ENCODE measurements around the gene BCAN.
"Not testable (repeated sequence)": the region's sequence is repeated elsewhere in the genome, so short reads cannot be mapped to it uniquely, and the experiment has no call there.

Gene BCAN, protein sequence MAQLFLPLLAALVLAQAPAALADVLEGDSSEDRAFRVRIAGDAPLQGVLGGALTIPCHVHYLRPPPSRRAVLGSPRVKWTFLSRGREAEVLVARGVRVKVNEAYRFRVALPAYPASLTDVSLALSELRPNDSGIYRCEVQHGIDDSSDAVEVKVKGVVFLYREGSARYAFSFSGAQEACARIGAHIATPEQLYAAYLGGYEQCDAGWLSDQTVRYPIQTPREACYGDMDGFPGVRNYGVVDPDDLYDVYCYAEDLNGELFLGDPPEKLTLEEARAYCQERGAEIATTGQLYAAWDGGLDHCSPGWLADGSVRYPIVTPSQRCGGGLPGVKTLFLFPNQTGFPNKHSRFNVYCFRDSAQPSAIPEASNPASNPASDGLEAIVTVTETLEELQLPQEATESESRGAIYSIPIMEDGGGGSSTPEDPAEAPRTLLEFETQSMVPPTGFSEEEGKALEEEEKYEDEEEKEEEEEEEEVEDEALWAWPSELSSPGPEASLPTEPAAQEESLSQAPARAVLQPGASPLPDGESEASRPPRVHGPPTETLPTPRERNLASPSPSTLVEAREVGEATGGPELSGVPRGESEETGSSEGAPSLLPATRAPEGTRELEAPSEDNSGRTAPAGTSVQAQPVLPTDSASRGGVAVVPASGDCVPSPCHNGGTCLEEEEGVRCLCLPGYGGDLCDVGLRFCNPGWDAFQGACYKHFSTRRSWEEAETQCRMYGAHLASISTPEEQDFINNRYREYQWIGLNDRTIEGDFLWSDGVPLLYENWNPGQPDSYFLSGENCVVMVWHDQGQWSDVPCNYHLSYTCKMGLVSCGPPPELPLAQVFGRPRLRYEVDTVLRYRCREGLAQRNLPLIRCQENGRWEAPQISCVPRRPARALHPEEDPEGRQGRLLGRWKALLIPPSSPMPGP

DNA sequence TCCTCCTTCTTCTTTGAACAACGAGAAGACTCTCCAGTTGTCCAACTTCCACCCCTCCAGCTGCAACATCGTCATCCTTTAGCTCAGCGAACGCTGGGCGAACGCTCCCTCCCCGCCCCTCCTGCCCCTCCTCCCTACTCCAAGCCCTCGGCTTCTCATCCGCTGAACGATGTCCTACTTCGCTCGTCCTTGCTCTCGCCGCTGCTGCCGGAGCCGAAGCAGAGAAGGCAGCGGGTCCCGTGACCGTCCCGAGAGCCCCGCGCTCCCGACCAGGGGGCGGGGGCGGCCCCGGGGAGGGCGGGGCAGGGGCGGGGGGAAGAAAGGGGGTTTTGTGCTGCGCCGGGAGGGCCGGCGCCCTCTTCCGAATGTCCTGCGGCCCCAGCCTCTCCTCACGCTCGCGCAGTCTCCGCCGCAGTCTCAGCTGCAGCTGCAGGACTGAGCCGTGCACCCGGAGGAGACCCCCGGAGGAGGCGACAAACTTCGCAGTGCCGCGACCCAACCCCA is at the start of gene BCAN:
Gene BCAN (plus strand): TSS at position 357 of the 504 bp plus-strand sequence. CDS start 3,938 bp downstream, outside the sequence.
- peak; percentile 78 for DNase-seq (ENCODE audit: low spot score)

DNA sequence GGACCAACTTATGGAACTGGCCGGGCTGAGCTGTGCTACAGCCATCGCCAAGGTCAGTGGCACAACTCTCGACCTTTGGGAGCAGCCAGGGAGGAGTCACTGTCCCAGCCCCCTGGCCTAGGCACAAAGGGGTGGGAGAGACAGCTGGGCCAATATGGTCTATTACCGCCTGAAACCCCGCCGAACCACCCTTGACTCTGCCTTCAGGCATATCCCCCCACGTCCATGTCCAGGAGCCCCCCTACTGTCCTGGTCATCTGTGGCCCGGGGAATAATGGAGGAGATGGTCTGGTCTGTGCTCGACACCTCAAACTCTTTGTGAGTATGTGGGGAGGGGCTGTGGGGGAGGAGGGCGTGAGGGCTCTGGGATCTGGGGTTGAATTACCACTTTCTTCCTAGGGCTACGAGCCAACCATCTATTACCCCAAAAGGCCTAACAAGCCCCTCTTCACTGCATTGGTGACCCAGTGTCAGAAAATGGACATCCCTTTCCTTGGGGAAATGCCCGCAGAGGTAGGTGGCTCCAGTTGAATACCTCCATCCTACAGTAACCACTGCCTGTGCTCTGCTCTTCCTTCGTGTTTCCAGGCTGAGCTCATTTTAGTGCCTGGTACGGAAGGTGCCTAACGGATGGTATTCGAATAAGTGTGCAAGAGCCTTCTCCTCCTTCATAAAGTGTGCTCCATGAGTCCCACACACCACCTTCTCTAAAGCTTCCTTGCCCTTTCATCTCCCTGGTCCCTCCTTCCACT is 49.6 kb upstream of the BCAN start:
- DNase-seq (ENCODE audit: low spot score), result no peak

DNA sequence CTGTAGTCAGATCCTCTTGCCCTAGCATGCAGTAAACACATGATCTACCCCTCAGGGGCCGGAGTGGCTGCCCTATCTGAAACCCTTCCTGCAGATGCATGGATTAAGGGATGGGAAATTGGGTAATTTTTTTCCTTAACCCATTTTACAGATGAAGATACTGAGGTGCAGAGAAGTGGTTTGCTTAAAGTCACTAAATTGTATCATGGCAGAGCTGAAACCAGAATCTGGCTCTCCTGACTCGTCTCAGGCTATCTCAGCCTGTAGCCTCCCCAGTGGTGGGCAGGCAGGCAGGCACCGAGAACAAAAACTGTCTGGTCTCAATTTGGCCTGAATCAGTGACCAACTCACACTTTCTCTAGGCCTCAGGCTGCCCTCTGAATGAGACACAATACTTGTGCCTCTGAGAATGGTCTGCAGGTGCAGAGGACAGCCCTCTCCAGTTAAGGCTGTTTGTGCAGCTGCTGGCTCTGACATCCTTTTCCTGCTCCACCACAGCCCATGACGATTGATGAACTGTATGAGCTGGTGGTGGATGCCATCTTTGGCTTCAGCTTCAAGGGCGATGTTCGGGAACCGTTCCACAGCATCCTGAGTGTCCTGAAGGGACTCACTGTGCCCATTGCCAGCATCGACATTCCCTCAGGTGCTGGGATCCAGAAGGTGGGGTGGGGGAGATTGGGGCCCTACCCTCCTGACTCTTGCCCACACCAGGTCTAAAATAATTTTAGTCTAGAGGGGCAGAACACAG is 48.8 kb upstream of the BCAN start:
- no peak for DNase-seq (ENCODE audit: low spot score)

DNA sequence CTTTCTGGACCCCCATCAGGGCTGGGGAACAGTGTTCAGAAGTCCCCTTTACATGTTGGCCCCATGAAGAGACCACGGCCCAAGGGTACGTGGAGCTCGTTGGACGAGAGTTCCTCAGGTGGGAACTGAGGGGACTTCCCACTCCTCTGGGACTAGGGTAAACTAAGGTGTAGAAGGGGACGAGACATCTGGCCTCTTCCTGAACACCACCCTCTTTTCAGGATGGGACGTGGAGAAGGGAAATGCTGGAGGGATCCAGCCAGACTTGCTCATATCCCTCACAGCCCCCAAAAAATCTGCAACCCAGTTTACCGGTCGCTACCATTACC is 48.3 kb upstream of the BCAN start:
- DNase-seq (ENCODE audit: low spot score), result no peak

DNA sequence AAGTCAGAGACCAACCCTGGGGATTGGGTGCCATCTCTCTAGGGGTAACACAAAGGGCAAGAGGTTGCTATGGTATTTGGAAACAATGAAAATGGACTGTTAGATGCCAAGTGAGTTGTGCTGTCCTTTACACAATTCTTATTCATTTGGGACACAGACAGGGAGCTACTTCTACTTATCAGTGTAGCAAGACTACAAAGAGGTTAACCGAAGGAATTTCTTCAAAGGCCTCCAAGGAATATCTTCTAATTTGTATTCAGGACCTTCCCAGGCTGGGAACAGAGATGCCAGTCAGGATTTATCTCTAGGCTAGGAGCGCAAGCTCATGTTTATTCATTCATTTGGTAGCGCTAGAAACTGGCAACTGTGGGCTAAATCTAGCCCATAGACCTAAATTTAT is 47.7 kb upstream of the BCAN start:
- no peak for DNase-seq (ENCODE audit: low spot score)

DNA sequence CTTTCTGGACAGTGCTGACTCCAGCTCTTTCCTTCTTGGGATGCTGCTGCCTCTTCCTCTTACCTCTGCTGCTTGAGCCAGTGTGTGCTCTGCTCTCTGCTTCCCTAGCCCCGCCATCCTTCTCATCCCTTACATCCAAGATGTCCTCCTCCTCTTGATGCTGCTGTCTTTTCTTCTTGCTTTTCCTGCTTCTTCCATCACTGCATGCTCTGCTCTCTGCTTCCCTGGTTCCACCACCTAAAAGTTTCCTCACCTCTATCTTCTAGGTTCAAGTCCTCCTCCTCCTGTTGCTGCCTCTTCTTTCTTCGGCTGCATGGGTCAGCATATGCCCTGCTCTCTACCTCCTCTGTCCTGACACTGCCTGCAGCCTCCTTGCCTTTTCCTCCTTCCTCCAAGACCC is 46.9 kb upstream of the BCAN start:
- DNase-seq (ENCODE audit: low spot score), result no peak

DNA sequence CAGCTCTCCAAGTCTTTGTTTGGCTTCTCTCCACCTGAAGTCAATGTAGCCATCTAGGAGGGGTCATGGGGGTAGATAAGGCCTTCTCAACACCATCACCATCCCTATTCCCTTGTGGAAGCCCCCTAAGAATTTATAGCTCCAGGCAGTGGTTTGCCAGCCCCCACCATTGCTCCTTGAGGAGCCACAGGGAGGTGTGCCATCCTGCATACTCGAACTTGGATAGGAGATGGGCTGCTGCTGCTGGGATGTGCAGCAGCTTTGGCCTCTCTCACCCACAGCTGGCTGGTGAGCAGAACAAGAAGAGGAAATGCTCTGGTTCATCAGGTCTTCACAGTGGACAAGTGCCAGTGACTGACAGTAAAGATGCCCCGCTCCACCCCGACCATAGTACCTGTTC is 45.5 kb upstream of the BCAN start:
- DNase-seq (ENCODE audit: low spot score), result no peak

DNA sequence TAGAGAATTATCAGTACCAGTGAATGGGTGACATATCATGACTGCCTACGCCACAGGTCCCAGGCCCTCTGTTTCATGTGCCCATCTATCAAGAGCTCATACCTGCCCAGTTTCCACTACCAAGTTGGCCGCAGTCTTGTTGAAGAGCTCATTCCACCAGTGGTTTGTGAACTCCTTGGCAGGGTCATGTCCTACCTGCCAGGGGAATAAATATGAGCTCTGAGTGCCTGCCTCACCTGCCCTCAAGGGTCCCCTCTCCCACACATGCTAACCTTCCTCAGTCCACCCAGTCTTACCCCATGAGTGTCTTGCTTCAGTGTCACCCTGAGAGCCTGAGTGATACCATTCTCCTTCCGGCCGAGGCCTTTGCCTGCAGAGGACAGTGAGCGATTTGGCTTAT is 43.8 kb upstream of the BCAN start:
- DNase-seq (ENCODE audit: low spot score), result no peak

DNA sequence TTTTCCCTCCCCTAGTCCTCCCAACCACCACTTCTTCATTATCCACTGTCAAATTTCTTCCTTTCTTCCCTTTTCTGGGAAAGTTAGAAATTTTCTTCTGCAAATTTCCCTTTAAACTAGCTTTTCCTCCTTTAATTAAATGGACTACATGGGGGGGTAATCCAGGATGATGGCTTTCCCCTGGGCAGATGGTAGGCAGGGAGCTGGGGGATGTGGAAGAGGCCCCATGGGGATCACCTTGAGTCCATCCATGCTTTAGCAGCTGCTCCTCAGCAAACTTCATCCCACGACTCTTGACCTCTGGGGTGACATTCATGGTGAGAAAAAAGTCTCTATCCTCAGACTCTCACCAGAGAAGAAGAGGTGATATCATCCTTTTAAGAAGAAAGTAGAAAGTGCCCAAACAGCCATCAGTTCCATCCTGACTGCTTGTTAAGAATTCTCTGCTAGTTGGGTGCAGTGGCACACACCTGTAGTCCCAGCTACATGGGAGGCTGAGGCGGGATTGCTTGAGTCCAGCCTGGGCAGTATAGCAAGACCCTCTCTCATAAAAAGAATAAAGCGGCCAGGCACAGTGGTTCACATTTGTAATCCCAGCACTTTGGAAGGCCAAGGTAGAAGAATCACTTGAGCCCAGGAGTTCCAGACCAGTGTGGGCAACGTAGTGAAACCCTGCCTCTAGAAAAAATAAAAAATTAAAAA is 43.0 kb upstream of the BCAN start:
- no peak for DNase-seq (ENCODE audit: low spot score)

DNA sequence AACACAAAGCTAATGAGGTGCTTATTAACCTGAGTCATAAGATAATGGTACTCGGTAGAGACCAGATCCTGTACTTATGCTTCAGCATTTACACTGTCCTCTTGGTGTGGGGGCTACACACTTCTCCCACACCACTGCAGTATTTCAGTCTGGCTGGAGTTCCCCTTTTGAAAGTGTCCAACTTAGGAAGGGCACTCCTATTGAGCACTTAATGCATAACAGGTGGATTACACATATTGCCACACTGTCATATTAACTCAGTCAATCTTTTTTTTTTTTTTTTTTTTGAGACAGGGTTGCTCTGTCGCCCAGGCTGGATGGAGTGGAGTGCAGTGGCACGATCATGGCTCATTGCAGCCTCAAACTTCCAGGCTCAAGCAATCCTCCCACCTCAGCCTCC is 42.1 kb upstream of the BCAN start:
- no peak for DNase-seq (ENCODE audit: low spot score)

DNA sequence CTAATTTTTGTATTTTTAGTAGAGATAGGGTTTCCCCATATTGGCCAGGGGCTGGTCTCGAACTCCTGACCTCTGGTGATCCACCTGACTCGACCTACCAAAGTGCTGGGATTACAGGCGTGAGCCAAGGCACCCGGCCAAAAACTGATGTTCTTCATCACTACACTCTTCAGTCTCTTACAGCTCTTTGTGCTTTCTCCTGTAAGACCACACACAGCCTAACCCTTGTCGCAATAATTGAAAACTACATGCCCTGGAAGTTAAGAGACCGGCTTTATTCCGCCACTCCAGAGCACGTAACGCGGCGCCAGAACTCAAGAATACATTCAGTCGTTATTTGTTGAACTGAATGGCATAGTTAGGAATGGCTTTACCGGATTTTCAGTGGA is 41.2 kb upstream of the BCAN start:
- no peak for DNase-seq (ENCODE audit: low spot score)

DNA sequence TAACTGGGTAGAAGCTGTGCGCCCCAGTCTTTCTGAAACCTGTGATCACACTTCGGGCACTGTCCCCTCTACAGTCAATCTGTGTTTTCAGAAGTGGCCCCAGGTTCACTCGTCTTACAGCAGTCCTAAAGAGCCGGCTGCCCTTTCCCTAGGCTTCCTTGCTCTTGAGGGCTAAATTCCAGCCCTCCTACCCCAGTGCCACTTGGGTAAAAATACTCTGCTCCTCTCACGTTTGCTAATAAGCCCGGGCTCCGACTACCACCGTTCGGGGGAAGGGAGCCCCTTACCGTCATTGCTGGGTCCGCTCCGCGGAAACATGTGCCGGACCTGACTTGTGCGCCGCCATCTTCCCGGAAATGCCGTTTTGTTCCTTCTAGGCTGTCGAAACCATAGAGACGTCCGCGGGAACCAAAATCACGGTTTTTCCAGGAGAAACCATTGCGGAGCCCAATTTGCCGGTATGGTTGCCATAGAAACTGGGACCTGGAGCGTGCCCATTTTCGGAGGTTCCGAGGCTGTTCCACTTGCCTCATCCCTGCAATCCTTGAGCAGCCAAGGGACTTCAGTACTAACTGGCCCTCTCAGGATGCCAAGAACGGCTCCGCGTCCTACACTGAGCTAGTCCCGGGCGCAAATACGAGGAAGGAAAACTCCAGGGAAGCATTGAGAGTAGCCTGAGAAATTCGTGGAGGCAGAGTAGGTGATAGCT is 40.6 kb upstream of the BCAN start, which contains the start of gene GPATCH4:
Gene GPATCH4 (minus strand): TSS at position 358 of the 709 bp plus-strand sequence.
- peak; percentile 82 for DNase-seq (ENCODE audit: low spot score)

DNA sequence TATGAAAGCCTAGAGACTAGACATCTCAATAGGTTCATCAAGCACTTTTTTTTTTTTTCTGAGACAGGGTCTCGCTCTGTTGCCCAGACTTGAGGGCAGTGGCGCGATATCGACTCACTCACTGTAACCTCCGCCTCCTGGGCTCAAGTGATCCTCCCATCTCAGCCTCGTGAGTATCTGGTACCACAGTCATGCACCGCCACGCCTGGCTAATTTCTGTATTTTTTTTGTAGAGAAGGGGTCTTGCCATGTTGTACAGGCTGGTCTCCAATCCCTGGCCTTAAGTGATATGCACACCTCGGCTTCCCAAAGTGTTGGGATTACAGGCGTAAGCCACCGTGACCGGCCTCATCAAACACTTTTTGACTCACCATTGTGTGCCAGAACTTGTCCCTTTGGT is 40.0 kb upstream of the BCAN start:
- DNase-seq (ENCODE audit: low spot score), result no peak

DNA sequence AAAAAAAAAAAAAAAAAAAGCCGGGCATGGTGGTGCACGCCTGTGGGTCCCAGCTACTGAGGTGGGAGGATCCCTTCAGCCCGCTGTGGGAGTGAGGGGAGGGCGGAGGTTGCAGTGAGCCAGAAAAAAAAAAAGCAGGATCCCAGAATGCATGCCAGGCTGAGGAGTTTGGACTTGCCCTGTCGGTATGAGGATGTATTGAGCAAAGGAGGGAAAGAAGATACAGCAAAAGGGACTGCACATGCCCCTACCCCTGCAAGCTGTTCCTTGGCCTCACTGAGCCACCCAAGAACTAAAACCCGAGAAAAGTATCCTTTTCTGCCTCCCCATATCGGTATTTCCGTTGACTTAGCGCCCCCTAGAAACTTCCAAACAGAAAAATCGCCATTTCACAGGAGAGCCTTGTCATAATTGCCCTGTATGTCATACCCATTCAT is 39.3 kb upstream of the BCAN start:
- DNase-seq (ENCODE audit: low spot score), result no peak

DNA sequence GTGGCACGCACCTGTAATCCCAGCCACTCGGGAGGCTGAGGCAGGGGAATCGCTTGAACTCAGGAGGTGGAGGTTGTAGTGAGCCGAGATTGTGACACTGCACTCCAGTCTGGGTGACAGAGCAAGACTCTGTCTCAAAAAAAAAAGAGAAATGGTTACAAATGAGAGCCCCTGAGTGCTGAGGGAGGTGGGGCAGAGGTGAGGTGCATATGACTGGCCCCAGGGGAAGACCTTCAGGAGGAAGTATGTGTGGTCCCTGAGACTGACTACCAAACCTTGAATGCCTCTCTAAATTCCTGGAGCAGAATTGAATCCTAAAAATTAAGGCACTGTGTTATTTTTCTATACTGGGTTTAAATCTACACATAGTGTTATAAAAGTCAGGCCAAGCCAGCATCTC is 34.6 kb upstream of the BCAN start:
- DNase-seq (ENCODE audit: low spot score), result not testable (repeated sequence)

DNA sequence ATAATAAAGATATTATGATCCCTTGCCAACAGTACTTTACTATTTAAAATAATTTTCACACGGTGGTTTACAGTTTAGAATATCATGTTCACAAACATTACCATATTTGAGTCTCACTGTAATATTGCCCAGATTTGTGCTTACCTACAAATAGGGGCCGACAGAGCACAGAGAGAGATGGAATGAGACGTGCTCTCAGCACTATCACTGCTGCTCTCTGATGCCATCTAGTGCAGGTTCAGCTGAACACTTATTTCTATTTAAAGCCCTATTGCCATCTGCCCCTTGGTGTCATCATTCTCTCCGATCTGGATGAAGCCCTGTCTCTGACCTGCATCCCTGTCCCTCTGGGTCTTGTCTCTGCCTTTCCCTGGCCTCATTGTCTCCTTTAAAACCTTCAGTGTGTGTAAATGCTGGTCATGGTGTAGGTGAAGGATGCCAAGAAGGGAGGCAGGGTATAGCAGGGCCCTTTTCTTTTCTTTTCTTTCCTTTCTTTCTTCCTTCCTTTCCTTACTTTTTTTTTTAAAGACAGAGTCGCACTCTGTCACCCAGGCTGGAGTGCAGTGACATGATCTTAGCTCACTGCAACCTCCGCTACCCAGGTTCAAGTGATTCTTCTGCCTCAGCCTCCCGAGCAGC is 33.8 kb upstream of the BCAN start:
- DNase-seq (ENCODE audit: low spot score), result peak; percentile 87

DNA sequence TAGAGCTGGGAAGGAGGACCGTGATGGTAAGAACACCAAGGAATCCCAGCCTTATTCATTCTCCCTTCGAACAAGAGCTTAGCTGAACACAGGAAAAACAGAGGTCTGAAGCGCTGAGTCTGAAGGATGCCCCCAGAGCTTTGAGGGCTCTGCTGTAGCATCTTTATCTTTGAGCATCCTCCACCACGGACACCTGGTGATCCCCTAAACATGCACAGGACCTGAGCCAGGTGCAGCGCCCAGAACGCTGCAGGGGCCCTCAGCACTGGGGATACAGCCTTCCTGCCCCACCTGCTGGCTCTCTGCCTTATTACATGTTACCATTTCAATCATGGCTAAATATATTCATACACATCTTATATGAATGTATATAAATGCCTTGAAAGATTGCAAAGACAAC is 32.9 kb upstream of the BCAN start:
- DNase-seq (ENCODE audit: low spot score), result no peak

DNA sequence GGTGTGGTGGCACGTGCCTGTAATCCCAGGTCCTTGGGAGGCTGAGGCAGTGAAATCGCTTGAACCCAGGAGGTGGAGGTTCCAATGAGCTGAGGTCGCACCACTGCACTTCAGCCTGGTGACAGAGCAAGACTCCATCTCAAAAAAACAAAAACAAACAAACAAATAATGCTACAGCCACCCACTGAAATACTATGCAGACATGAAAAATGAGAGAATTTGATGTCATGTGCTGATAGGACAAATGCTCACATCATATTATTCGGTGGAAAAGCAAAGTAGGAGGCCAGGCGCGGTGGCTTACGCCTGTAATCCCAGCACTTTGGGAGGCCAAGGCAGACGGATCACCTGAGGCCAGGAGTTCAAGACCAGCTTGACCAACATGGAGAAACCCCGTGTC is 31.8 kb upstream of the BCAN start:
- DNase-seq (ENCODE audit: low spot score), result not testable (repeated sequence)

DNA sequence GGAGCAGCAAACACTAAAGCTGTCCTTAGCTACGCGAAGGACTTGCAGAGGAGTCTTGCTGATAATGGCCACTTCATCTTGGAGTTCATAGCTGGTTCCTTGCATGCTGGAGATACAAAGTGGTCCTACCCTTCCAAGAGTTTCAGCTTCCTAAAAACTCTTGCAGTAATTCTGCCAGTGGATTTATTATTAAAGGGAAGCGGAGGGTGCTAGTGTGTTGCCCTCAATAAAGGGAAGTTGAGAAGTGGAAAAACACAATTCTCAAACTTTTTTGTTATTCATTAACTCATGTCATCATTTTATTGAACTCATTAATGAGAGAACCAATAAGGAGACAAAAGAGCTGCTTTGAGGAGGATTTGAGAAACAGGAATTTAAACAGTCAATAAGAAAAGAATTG is 29.3 kb upstream of the BCAN start:
- DNase-seq (ENCODE audit: low spot score), result no peak

DNA sequence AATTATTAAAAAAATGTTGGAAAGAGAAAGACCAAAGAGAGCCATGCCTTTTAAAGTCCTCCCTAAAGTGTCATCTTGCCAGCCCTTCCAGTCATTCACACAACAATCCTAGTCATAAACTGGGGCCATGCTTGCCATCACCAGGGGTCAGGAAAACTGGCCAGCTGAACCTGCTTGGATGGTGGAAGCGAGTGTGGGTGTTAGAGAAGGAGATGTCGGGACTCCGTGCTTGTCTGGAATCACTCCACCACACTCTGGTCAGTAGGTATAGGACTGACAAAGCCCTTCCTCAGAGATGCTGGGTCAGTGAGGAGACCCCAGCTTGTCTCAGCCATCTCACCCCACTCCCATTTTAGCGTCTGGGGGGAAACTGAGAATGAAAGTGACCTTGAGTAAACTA is 26.0 kb upstream of the BCAN start:
- DNase-seq (ENCODE audit: low spot score), result peak; percentile 57

Measured in globus pallidus (tissue), 1 donor.